Measurements from ENCODE around the gene BPTF. TPM values are rescaled to one million over a fixed set of nuclear protein-coding genes. Genes with fewer than 3 reads are reported as not detected.

Gene BPTF
- total RNA-seq (ENCODE audit: unreplicated experiment), result 146 TPM
- long read RNA-seq, partial matches to known transcripts, result 1 of 4 reads
- long read RNA-seq, other reads (novel, unspliced or antisense), result 3 of 4 reads

- peak within 1 kb of the TSS; percentile 100 for H3K27ac Mint-ChIP-seq (ENCODE audit: unreplicated experiment)
- H3K27me3 Mint-ChIP-seq (ENCODE audit: unreplicated experiment), result peaks cover 6% of the 10 kb centered on the region
- peak within 1 kb of the TSS; percentile 100 for H3K4me3 Mint-ChIP-seq (ENCODE audit: unreplicated experiment)
- H3K9me3 Mint-ChIP-seq (ENCODE audit: unreplicated experiment), result peaks cover 4% of the 10 kb centered on the region
- peak; percentile 96 for TF ChIP-seq CTCF (IDR thresholded peaks at IDR 0.05; ENCODE audit: partially characterized antibody, unreplicated experiment)
- no peaks in the 10 kb centered on the region for H3K36me3 Mint-ChIP-seq (ENCODE audit: unreplicated experiment)
- peaks cover 11% of the 10 kb centered on the region for H3K4me1 Mint-ChIP-seq (ENCODE audit: low read depth, unreplicated experiment)
- DNase-seq, result peak; percentile 90
Observed at GRCh38 chr17:67824735-67825626, at the start of gene BPTF. BPTF (plus strand) TSS chr17:67825503; CDS start chr17:67825725, 222 bp downstream.

GRCh38 chr17:67779098-67779672 lies 46.1 kb upstream of the BPTF start:
- no peaks in the 10 kb centered on the region for H3K9me3 Mint-ChIP-seq (ENCODE audit: unreplicated experiment)
- H3K4me1 Mint-ChIP-seq (ENCODE audit: low read depth, unreplicated experiment), result no peaks in the 10 kb centered on the region
- peak; percentile 59 for DNase-seq
- peak; percentile 83 for TF ChIP-seq CTCF (IDR thresholded peaks at IDR 0.05; ENCODE audit: partially characterized antibody, unreplicated experiment)
- H3K4me3 Mint-ChIP-seq (ENCODE audit: unreplicated experiment), result no peak overlapping the region
- no peaks in the 10 kb centered on the region for H3K27me3 Mint-ChIP-seq (ENCODE audit: unreplicated experiment)
- H3K27ac Mint-ChIP-seq (ENCODE audit: unreplicated experiment), result no peak overlapping the region
- H3K36me3 Mint-ChIP-seq (ENCODE audit: unreplicated experiment), result no peaks in the 10 kb centered on the region

- no peak for TF ChIP-seq CTCF (IDR thresholded peaks at IDR 0.05; ENCODE audit: partially characterized antibody, unreplicated experiment)
- no peak overlapping the region for H3K27ac Mint-ChIP-seq (ENCODE audit: unreplicated experiment)
- H3K4me3 Mint-ChIP-seq (ENCODE audit: unreplicated experiment), result no peak overlapping the region
- no peaks in the 10 kb centered on the region for H3K36me3 Mint-ChIP-seq (ENCODE audit: unreplicated experiment)
- DNase-seq, result no peak
- H3K27me3 Mint-ChIP-seq (ENCODE audit: unreplicated experiment), result no peaks in the 10 kb centered on the region
- H3K9me3 Mint-ChIP-seq (ENCODE audit: unreplicated experiment), result no peaks in the 10 kb centered on the region
- H3K4me1 Mint-ChIP-seq (ENCODE audit: low read depth, unreplicated experiment), result no peaks in the 10 kb centered on the region
Observed at GRCh38 chr17:67784364-67785121, 40.8 kb upstream of the BPTF start.

- no peak for DNase-seq
- Mint-ChIP-seq H3K27ac (ENCODE audit: unreplicated experiment) (no peak overlapping the region), H3K36me3 (ENCODE audit: unreplicated experiment) (no peaks in the 10 kb centered on the region), H3K4me1 (ENCODE audit: low read depth, unreplicated experiment) (no peaks in the 10 kb centered on the region), H3K4me3 (ENCODE audit: unreplicated experiment) (no peak overlapping the region), H3K27me3 (ENCODE audit: unreplicated experiment) (no peaks in the 10 kb centered on the region), H3K9me3 (ENCODE audit: unreplicated experiment) (no peaks in the 10 kb centered on the region)
- TF ChIP-seq CTCF (IDR thresholded peaks at IDR 0.05; ENCODE audit: partially characterized antibody, unreplicated experiment), result no peak
Observed at GRCh38 chr17:67785122-67785477, 40.2 kb upstream of the BPTF start.
